ENCODE data around the gene TCFL5.
A peak's percentile ranks its signal among the peaks of the same experiment; 100 is the strongest.

Gene TCFL5

DNA sequence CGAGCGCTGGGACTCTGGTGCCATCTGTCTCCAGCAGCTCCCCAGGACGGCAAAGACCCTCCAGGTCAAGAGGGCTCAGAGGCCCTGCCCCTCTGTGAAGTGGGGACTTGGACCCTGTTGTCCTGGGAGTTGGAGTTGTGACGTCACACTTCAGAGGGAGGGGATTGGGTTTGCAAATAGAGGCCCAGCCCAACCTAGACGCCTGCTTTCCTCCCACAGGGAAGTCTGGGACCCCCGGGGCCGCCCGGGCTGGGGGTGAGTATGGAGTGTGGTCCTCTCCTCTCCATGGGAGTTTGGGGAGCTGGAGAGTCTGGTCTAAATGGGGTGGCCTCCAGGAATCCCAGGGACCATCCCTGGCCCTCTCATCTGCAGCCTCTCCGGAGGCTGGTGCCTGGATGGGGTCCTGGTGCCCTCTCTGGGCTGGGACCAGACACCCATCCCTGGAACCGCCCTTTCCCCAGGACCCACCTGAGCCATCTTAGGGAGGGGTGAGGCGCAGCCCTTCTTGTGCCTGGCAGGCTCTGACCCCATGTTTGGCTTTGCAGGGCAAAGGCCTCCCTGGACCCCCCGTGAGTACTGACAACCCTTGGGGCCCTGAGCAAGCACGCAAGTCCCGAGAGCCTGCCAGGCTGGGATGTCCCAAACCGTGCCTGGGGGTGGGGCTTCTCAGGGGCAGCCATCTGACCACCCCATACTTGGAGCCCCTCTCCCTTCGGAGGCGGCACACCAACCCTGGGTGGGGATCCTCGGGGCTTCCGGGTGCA lies 40.5 kb downstream of the TCFL5 start:
- no peak for DNase-seq

DNA sequence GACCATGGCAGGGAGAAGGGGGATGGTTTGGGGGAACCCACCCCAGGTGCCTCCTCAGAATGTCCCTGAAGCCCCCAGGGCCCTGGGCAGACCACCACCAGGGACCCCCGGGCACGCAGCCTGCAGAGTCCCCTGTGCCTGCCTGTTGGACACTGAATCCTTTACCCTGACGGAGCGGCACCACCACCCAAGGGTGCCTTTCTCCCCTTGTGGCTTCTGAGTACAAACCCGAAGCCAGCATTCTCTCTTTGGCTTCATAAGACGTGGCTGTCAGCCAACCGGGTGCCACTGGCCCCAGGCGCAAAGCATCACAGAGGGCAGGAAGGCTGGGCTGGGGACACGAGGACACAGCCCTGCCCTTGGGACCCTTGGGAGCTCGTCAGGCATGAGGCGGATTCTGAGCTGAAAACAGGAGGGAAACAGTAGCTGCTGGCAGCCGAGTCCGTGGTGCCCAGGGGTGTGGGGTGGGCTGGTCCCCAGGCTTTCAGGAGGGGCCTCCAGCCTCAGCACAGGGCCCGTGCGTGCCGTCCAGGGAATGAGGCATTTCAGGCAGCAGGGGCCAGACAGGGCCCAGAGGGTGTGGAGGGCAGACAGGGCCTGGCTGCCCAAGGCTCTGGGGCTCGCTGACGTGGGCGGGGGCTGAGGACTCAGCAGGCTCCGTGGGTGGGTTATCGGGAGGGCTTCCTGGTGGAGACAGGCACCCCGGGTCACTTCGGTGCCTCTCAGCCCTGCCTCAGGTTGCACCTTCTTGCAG lies 41.2 kb downstream of the TCFL5 start:
- peak; percentile 32 for DNase-seq

DNA sequence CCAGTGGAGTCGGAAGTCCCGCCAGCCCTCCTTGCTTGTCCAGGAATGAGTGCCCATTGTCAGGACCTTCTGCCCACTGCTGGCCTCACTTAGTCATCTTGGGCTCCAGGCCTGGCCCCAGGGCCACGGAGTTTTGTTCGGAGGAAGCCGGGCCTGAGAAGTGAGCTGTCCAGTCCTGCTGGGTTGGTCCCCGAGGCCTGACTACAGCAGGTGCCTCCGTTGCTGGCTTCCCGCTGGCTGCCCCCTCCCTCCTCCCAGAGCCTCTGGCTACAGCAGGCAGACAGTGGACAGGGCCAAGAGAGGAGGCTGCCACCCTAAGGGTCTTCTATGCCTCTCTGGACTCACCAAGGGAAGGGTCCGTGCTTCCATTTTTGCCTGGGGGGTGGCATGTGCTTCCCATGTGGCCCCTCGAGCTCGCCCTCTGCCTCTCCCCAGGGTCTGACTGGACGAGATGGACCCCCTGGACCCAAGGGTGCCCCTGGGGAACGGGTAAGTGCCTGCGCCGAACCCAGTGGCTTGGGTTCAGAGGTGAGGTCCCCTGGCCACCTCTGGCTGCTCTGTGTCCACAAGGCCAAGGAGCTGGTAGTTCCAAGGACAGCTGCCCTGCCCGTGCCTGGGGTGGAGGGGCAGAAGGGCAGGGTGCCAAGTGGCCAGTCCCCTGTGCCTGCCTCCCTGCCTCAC lies 42.0 kb downstream of the TCFL5 start:
- DNase-seq = peak; percentile 72

DNA sequence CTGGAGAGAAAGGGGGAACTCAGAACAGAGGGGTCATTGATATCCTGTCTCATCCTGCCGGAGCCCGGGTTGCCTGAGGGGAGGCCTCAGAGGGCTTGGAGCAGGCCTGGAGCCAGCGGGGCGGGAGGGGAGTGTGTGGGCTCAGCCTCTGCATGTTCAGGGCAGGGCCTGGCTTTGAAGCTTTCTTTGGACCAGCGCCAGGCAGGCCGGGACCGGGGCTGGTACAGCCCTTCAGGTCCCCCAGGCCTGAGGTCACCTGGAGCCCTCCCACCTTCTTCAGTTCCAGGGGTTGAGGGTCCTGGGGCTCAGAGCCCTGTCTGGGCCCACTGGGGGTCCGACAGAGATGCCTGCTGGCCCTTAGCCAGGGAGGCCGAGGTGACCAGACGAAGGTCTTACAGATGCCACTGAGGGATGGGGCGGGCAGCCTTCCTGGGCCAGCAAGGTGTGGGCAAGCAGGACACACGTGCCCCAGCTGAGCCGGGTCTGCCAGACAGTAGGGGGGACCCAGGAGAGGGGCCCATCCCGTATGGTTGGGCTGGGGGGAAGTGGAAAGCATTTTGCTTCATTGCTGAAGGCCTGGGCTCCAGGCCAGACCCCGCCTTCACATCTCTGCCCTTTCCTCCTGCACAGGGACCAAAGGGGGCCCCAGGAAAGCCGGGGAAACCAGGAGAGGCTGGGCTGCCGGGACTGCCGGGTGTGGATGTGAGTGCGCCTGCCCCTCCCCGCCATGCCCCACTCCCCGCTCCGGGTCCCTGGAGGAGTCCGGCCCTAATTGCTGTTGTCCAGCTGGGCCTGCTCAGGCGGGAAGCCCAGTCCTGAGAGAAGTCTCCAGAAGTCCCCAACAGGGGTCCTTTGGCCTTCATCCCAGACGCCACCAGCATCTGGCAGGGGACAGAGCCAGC lies 42.8 kb downstream of the TCFL5 start:
- peak; percentile 62 for DNase-seq

DNA sequence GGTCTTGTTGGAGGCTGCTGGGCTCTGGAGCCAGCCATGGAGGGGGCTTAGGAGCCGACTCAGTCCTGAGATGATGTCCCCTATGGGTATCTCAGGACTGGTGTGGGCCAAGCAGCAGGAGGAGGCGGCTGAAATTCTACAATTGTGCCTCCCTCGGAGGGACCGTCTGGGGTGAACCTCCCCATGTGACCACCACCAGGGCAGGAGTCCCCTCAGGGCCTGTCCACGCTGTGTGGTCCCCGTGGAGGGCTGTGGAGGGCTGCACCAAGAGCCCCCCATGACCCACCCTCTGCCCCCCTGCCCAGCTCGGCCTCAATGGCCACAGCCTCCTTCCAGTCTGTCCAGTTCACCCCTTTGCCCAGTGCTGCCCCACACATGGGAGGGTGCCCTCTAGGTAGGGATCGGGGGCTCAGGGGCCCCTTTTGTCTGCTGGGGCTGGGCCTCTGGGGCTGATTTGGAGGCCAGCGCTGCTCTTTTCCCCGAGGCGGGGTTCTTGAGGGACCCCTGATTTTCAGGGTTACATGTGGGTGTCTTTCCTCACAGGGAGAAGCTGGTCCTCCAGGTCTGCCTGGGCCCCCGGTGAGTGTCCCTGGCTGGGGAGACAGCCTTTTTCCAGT lies 43.5 kb downstream of the TCFL5 start:
- DNase-seq = peak; percentile 24

DNA sequence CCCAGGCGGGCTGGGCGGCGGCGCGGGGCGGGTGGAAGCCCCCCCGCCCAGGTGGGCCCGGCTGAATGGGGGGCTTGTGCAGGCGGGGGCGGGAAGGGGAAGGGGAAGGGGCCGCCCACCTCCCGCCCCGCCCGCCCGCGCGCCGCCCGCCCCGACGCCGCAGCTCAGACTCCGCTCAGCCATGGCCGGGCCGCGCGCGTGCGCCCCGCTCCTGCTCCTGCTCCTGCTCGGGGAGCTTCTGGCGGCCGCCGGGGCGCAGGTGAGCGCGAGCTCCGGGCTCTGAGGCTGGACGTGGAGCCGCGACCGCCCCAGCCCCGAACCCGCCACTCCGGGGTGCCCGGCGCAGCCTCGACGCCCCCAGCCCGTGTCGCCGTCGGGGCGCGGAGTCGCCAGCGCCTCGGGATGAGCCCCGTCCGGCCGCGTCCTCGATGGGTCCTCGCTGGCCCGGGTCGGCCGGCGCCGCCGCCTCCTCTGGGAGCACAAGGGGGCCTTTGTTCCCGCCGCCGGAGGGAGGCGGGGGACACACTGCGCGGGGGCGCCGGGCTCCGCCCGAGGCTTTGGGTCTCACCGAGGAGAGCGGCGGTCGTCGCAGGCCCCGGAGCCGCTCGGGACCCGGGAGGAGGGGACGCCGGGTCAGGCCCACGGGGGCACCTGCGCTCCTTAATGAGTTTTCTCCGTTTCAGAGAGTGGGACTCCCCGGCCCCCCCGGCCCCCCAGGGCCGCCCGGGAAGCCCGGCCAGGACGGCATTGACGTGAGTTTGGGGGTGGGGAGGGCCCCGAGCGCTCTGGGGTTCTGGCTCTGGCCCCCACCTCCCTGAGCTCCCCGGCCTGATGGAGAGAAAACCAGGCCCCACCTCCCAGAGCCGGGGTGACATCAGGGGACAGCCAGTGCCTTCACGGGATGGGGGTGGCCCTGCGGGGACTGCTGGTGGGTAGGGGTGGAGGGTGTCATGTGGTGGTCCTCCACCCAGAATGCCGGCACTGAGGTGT lies 44.4 kb downstream of the TCFL5 start, which contains the start of gene COL9A3:
Gene COL9A3 (plus strand): TSS at position 167 of the 990 bp plus-strand sequence. CDS start 15 bp downstream, at position 182.
- peak; percentile 53 for DNase-seq

DNA sequence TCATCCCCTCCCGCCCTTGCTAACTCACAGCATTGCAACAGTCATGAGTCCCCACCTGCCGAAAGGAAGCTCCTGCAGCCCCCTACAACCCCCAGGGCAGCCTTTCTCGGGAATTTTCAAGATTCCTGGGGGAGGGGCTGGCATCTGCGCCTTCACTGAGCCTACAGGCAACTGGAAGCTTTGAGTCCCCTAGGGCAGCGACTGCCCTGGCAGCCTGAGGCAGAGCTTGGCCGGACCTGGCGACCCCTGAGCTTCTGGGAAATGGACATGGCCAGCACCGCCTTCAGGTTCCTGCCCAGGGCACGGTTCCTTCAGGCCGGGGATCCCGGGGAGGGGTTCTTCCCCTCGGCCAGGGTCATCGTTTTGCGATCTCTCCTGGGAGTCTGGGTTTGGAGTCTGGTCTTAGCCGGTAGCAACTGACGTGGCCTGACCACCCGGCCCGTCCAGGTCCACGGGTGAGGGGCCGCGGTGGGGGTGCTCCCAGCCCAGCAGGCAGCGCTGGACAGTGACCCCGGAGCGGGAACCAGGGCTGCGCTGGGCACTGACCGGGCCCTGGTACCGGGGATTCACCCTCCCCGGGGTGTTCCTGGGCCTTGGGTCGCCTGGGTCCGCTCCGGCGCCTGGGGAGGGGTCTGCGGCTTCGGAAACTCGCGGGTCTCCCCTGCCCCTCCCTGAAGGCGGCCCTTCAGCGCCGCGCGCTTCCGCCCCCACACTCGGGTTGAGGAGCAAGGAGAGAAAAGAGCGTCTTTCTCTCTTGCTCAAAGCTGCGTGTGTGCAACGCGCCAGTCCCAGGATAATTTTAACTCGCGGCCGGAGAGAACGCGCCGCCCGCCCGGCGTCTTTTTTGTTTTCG lies 45.4 kb downstream of the TCFL5 start:
- DNase-seq = no peak

DNA sequence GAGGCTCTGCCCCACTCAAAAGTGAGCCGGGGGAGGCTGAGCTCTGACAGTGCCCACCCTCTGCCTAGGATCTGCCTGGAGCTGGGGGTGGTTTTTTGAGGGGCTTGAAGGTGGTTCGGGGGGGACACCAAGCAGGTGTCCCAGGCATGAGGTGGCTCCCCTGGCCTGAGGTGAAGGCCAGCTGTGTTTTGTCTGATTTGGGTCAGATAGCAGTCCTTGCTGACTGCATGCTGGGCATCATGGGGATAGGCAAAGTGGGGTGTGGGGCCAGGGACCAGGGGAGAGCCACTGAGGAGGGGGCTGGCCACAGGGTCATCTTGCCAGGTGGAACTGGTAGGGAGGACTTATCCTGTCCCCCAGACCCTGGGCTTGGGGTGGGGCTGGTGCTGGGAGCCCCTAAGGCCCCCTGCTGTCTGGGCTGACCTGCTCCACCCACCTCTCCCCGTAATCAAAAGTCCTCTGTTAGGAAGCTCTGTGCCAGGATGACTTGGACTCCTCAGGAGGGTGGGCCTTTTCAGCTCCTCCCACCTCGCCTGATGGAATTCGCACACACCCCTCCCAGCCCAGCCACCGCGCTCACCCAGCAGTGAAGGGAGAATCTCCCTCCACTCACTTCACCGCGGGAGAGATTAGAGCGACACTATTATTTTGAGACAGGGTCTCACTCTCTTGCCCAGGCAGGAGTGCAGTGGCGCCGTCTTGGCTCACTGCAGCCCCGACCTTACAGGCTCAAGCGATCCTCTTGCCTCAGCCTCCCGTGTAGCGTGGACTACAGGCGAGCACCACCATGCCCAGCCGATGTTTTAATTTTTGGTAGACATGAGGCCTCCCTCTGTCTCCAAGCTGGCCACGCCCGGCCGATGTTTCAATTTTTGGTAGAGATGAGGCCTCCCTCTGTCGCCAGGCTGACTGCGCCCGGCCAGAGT lies 46.3 kb downstream of the TCFL5 start:
- no peak for DNase-seq

DNA sequence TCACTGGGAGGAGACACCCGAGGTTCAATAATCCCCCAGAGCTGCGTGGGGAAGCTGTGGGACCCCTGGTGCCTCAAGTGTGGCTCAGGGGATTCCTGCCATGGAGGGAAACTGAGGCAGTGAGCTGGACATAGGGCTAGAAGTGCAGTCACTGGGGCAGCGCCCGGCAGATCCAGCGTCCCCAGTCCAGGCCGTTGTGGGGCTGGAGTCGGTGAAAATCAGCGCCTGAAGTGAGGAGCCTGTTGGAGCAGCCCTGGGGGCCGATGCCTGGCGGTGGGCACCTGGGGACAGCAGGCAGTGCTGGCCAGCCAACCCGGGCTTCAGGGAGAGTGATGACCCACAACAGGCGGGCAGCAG lies 46.9 kb downstream of the TCFL5 start:
- DNase-seq = no peak

DNA sequence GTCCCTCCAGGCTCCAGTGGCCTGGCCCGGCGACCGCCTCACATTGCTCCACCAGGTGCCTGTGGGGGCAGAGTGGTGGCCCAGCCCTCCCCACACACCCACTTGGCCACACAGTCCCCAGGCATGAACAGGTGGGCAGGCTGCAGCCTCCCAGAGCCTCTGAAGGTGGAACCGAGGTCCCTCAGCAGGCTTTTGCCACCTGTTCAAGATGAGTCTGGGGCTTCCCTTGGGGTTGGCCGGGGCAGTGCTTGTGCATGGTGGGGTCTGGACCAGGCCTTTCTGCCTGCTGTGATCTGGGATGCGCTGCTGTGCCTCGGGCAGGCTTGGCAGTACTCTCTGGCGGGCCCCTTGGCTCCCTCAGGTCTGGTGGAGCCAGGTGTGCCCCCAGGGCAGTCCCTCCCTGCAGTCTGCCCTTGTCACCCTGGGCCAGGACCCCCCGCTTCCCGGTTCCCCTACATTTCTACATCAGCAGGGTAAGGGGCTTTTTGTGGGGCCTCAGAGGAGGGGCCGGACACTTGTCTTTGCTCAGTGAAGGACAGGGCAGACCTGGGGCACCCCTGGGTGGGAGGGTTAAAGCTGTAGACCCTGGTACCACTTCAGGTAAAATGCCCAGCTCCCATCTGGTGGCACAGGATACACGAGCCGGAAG lies 47.4 kb downstream of the TCFL5 start:
- DNase-seq = no peak

DNA sequence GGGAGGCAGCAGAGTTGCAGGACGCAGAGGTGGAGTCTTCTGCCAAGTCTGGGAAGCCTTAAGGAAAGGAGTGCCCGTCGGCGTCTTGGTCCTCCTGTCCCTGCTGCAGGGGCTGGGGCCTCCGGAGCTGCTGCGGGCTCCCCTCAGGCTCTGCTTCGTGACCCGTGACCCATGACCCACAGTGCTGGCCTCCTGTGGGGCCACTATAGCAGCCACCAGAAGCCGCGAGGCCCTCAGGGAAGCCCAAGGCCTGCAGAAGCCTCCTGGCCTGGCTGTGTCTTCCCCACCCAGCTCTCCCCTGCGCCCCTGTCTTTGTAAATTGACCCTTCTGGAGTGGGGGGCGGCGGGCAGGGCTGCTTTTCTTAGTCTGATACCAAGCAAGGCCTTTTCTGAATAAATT lies 48.0 kb downstream of the TCFL5 start:
- DNase-seq = no peak

DNA sequence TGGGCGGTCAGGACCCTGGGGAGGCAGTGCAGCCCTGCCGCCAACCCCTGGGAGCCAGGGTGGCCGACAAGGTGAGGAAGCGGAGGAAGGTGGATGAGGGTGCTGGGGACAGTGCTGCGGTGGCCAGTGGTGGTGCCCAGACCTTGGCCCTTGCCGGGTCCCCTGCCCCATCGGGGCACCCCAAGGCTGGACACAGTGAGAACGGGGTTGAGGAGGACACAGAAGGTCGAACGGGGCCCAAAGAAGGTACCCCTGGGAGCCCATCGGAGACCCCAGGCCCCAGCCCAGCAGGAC lies 48.8 kb downstream of the TCFL5 start:
- no peak for DNase-seq

DNA sequence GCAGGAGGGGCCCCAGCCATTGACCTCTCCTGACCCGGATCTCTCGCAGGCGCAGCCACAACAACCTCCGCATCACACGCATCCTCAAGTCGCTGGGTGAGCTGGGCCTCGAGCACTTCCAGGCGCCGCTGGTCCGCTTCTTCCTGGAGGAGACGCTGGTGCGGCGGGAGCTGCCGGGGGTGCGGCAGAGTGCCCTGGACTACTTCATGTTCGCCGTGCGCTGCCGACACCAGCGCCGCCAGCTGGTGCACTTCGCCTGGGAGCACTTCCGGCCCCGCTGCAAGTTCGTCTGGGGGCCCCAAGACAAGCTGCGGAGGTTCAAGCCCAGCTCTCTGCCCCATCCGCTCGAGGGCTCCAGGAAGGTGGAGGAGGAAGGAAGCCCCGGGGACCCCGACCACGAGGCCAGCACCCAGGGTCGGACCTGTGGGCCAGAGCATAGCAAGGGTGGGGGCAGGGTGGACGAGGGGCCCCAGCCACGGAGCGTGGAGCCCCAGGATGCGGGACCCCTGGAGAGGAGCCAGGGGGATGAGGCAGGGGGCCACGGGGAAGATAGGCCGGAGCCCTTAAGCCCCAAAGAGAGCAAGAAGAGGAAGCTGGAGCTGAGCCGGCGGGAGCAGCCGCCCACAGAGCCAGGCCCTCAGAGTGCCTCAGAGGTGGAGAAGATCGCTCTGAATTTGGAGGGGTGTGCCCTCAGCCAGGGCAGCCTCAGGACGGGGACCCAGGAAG lies 49.3 kb downstream of the TCFL5 start:
- no peak for DNase-seq

DNA sequence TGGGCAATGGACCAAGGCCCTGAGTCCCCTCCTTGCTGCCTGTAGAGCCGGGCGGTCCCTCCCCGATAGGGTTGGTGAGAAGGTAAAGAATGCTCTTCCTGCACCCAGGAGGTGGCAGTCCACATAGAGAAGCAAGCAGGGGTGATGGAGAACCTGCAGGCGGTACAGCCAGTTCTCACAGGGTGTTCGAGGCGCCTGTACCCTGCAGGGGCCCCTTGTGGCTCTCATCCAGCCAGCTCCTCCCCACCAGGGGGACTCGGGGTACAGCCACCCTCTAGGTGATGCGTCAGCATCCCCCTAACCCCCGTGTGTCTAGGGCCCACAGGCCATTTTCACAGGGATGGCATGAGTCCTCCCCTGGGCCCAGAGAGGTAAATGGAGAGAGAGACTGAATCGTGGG lies 49.9 kb downstream of the TCFL5 start:
- no peak for DNase-seq

DNA sequence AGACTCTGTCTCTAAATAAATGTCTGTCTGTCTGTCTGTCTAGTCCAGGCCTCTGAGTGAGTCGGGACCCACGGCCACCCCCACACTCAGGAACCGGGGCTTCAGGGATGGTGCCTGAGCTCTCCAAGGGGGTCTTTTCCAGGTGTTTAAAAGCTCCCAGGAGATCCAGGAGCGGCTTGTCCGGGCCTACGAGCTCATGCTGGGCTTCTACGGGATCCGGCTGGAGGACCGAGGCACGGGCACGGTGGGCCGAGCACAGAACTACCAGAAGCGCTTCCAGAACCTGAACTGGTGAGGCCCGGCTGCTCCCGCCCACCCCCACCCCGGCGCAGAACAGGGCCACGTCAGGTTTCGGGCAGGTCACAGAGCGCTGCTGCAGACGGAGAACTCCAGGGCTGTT lies 50.3 kb downstream of the TCFL5 start:
- no peak for DNase-seq

DNA sequence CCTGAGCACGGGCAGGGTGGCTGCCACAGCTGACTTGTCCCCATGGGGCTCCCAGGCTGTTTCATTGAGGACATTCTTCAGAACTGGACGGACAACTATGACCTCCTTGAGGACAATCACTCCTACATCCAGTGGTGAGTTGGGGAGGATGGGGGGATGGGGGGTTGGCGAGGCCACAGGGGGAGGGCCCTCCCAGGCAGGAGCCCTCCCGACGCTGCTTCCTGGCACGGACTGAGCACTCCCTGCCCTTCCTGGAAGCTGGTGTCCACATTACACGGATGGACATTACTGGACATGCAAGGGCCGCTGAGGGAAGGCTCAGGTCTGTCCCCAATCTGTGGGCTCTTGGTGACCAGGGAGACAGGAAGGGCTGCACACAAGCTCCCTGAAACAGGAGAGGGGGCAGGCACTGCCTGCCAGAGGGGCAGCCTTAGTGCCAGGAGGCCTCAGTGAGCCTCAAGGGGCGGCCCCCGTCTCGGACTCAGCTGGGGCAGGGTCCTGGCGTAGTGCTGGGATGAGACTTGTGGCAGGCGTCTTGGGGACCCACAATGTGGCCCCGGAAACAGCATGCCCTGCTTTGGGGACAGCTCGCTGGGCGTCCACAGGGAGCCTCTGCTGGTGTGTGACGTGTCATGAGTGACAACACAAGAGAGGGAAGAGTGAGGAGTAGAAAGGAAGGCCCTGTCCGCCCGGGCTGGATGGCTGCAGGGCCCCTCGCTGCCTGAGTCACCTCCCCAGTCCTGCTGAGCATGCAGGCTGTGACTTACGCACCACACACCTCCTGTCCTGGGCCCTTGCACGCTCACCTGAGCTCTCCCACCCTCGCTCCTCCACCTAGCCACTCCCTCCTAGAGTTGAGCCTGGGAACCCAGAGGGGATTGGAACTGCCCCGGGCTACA lies 51.8 kb downstream of the TCFL5 start:
- no peak for DNase-seq

All from retina (tissue), 1 donor.